Calu3 (cell line): Measurements from ENCODE around the gene NAALADL2. TPM values are rescaled to one million over a fixed set of nuclear protein-coding genes. Genes with fewer than 3 reads are reported as not detected.

Experiments
- BruUV-seq: library from RNA; stranded (reverse); fragments of 400-500 nt; replicated peaks from 2 replicates; lab custom pipeline; 2021; lab: Mats Ljungman, UMichigan
- CTCF ChIA-PET: fragments of 300-600 bp; sonication (Branson Sonifier 250); formaldehyde crosslinking; loops from one replicate; lab custom pipeline; 2022; ENCODE audit warnings: antibody characterized with exemption; lab: Charles Lee
- DNase-seq: peaks from one replicate; pipeline ENCODE4 v3.0.0; 2022
- H3K27ac Mint-ChIP-seq: one replicate; pipeline ENCODE4 v1.8.0; 2022; ENCODE audit warnings: mixed read lengths; ENCODE audit not compliant: unreplicated experiment
- H3K27me3 Mint-ChIP-seq: one replicate; pipeline ENCODE4 v1.8.0; 2022; ENCODE audit warnings: mixed read lengths; ENCODE audit not compliant: unreplicated experiment
- H3K36me3 Mint-ChIP-seq: one replicate; pipeline ENCODE4 v1.8.0; 2022; ENCODE audit warnings: mild to moderate bottlenecking, moderate library complexity, mixed read lengths; ENCODE audit not compliant: insufficient read depth, unreplicated experiment
- H3K4me1 Mint-ChIP-seq: one replicate; pipeline ENCODE4 v1.8.0; 2022; ENCODE audit warnings: mild to moderate bottlenecking, low read depth, mixed read lengths; ENCODE audit not compliant: unreplicated experiment
- H3K4me3 Mint-ChIP-seq: one replicate; pipeline ENCODE4 v1.8.0; 2022; ENCODE audit warnings: mild to moderate bottlenecking, low read depth, moderate library complexity, mixed read lengths; ENCODE audit not compliant: unreplicated experiment
- H3K9me3 Mint-ChIP-seq: one replicate; pipeline ENCODE4 v1.8.0; 2022; ENCODE audit warnings: low read depth, mixed read lengths; ENCODE audit not compliant: unreplicated experiment
- CTCF ChIP-seq: fragments of 200-600 bp; IDR thresholded peaks from one replicate; pipeline ENCODE4 v1.8.0; 2022; ENCODE audit warnings: antibody characterized with exemption; ENCODE audit not compliant: unreplicated experiment
- intact Hi-C: fragments of 100-400 bp; cut with micrococcal nuclease; formaldehyde crosslinking; loops from one replicate; pipeline ENCODE4 v1.10.0; 2022; ENCODE audit not compliant: unreplicated experiment
- total RNA-seq: library from RNA; stranded (reverse); gene quantifications from 2 replicates; pipeline ENCODE4 v1.2.3, GENCODE V29; 2022

Gene NAALADL2
- total RNA-seq, 1 experiment from 2014 or later: 36.9 TPM

GRCh38 chr3:175273573-175273972 lies 414.4 kb downstream of the NAALADL2 start:
- no peaks in the 10 kb centered on the region for H3K27me3 Mint-ChIP-seq
- CTCF ChIA-PET: no interaction called here
- intact Hi-C loops: no loop called here

GRCh38 chr3:175274056-175274455 lies 414.9 kb downstream of the NAALADL2 start:
- Mint-ChIP-seq H3K9me3 (no peaks in the 10 kb centered on the region), H3K27me3 (no peaks in the 10 kb centered on the region), H3K36me3 (no peaks in the 10 kb centered on the region), H3K27ac (peak overlapping the region; percentile 60), H3K4me1 (peaks cover 15% of the 10 kb centered on the region), H3K4me3 (no peak overlapping the region)
- TF ChIP-seq CTCF: no peak
- BruUV-seq: no TSS peak
- DNase-seq: no peak
- CTCF ChIA-PET: interaction anchor here (0.9 to 1.2 kb wide), 4 partner anchors 10 to 412 kb away, joined by 3 to 4 read pairs (median 3); no protein-coding TSS in a partner anchor
- intact Hi-C loops: no loop called here

More at GRCh38 chr3:175273573-175273972, 414.4 kb downstream of the NAALADL2 start:
- H3K27ac Mint-ChIP-seq: peak overlapping the region; percentile 60
- H3K36me3 Mint-ChIP-seq: no peaks in the 10 kb centered on the region
- H3K4me1 Mint-ChIP-seq: peaks cover 15% of the 10 kb centered on the region
- TF ChIP-seq CTCF: no peak
- TSS peak; percentile 69 for BruUV-seq
- no peak for DNase-seq
- no peak overlapping the region for H3K4me3 Mint-ChIP-seq
- no peaks in the 10 kb centered on the region for H3K9me3 Mint-ChIP-seq

DNA sequence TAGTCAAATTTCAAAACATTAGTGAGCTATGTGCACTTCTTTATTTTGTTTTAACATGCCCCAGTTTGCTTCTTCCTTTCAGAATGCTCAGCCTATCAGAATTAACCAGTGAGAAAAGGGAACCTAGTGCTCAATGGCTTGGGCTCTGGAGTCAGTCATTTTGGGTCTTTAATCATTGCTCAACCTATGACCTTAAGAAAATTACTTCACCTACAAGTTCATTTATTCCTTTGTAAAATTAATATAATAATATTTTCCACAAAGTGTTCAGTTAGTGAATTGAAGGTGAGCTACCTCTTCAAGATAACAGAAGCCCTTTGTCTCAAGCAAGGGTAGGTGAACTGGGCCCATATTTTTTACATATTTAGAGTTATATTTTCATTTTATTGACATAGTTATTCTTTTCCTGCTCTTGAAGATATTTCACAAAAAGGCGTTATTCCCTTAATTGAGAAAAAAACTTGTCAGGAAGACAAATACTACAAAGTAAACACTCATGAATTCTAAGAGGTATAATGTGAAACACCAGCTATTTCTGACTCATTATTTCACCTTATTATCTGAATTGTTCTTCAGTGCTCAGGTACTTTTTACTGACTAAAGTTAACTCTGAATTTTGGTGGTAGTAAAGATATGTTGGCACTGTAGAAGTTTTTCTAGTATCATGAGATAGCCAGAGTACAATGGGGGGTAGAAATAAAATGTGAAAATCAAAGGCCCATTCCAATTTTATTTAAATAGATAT lies 415.5 kb downstream of the NAALADL2 start:
- Mint-ChIP-seq H3K27ac (peak overlapping the region; percentile 60), H3K4me1 (peaks cover 15% of the 10 kb centered on the region), H3K36me3 (no peaks in the 10 kb centered on the region), H3K27me3 (no peaks in the 10 kb centered on the region), H3K4me3 (no peak overlapping the region), H3K9me3 (no peaks in the 10 kb centered on the region)
- no peak for DNase-seq
- no peak for TF ChIP-seq CTCF
- CTCF ChIA-PET: interaction anchor here (0.6 to 1.2 kb wide), 6 partner anchors 8 to 413 kb away, joined by 3 to 4 read pairs (median 3); no protein-coding TSS in a partner anchor
- BruUV-seq: no TSS peak
- intact Hi-C loops: no loop called here

DNA sequence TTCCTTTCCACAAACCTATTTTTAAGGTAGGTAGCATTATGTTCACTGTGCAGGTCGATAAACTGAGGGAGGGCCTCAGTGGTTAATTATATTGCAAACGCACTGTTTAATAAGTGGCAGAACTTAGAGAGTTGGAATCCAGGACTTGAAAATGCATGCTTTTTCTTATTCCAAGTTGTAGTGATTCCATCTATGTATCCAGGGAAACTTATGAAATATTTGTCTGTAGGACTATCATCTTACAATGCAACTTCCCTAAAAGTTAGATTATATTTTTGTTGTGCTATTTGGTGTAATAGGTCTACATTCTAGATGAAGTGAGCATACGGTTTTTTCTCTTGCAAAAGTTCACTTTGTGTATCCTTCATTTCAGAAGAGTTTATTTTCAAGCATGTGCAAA lies 419.5 kb downstream of the NAALADL2 start:
- CTCF ChIA-PET: no interaction called here
- H3K27ac Mint-ChIP-seq: no peak overlapping the region
- intact Hi-C loops: no loop called here

More for the DNA sequence above, 419.5 kb downstream of the NAALADL2 start:
- Mint-ChIP-seq H3K4me1 (peaks cover 15% of the 10 kb centered on the region), H3K9me3 (no peaks in the 10 kb centered on the region), H3K27me3 (no peaks in the 10 kb centered on the region), H3K4me3 (no peak overlapping the region), H3K36me3 (no peaks in the 10 kb centered on the region)
- no peak for DNase-seq
- BruUV-seq: no TSS peak
- no peak for TF ChIP-seq CTCF
